HepG2 (cell line): ENCODE measurements around the gene ACOXL. TPM values are rescaled to one million over a fixed set of nuclear protein-coding genes. Genes with fewer than 3 reads are reported as not detected.

ENCODE experiments used
- CBX1 ChIP-seq: IDR thresholded peaks from one replicate; pipeline ENCODE4 v1.6.1; 2016; ENCODE audit warnings: antibody characterized with exemption, low read depth
- NAIF1 ChIP-seq: sonication (generic); formaldehyde crosslinking; IDR thresholded peaks from 2 replicates; pipeline ENCODE4 v1.5.0; 2020; ENCODE audit warnings: mild to moderate bottlenecking, missing genetic modification reagents, borderline replicate concordance
- PTBP1 ChIP-seq: fragments of 200-400 bp; formaldehyde crosslinking; IDR thresholded peaks from 2 replicates; pipeline ENCODE4 v1.6.1; 2018; ENCODE audit warnings: low read length, low read depth; ENCODE audit not compliant: poor library complexity, severe bottlenecking
- YEATS2 ChIP-seq: sonication (generic); formaldehyde crosslinking; IDR thresholded peaks from 2 replicates; pipeline ENCODE4 v1.4.0; 2020; ENCODE audit warnings: missing genetic modification reagents, borderline replicate concordance
- ZNF280B ChIP-seq: sonication (generic); formaldehyde crosslinking; IDR thresholded peaks from 2 replicates; pipeline ENCODE4 v1.5.0; 2020; ENCODE audit warnings: missing genetic modification reagents, mild to moderate bottlenecking, borderline replicate concordance
- ZNF558 ChIP-seq: sonication (generic); formaldehyde crosslinking; IDR thresholded peaks from 2 replicates; pipeline ENCODE4 v1.9.0; 2022; ENCODE audit warnings: mild to moderate bottlenecking, missing genetic modification reagents, borderline replicate concordance
- ZNF567 ChIP-seq: sonication (generic); formaldehyde crosslinking; IDR thresholded peaks from 2 replicates; pipeline ENCODE4 v1.8.1; 2023; ENCODE audit warnings: mild to moderate bottlenecking, missing genetic modification reagents, borderline replicate concordance
- ZNF747 ChIP-seq: sonication (generic); formaldehyde crosslinking; IDR thresholded peaks from 2 replicates; pipeline ENCODE4 v1.8.1; 2023; ENCODE audit warnings: missing genetic modification reagents, mild to moderate bottlenecking, borderline replicate concordance
- ZNF782 ChIP-seq: sonication (generic); formaldehyde crosslinking; IDR thresholded peaks from 2 replicates; pipeline ENCODE4 v1.4.0; 2020; ENCODE audit warnings: missing genetic modification reagents, mild to moderate bottlenecking, borderline replicate concordance
- ZNF784 ChIP-seq: sonication (generic); formaldehyde crosslinking; IDR thresholded peaks from 2 replicates; pipeline ENCODE4 v1.5.1; 2020; ENCODE audit warnings: missing genetic modification reagents, mild to moderate bottlenecking, borderline replicate concordance
- polyA plus RNA-seq, 8 experiments: library from polyadenylated mRNA; depleted of rRNA in 3 of 8; stranded (reverse) in 7 of 8; unstranded in 1 of 8; fragments of >200 nt; fragmentation: Illumina TruSeq in 4 of 8; extraction: Trizol in 4 of 8; gene quantifications; 2 replicates each; pipeline versions ENCODE4 v1.2.1 to v1.2.3, GENCODE V29; 2011 to 2016; ENCODE audit warnings: low read depth in 4 of 8, missing spikeins in 1 of 8, mixed read lengths in 1 of 8; ENCODE audit not compliant: insufficient read depth in 1 of 8
- total RNA-seq, 5 experiments: library from RNA; depleted of rRNA; stranded (reverse); fragments of >200 nt; fragmentation: Illumina TruSeq; extraction: Trizol; gene quantifications; 2 replicates each; pipeline ENCODE4 v1.2.3, GENCODE V29; 2016; ENCODE audit warnings: low read depth in 1 of 5
- TF ChIP-seq, protein P1 (sequence below): IDR thresholded peaks from 2 replicates; pipeline ENCODE4 v1.6.1; 2016; ENCODE audit warnings: low read depth, missing genetic modification reagents, missing compliant biosample characterization
- TF ChIP-seq, protein P2 (sequence below): sonication (generic); formaldehyde crosslinking; IDR thresholded peaks from 2 replicates; pipeline ENCODE4 v1.5.1; 2020; ENCODE audit warnings: missing genetic modification reagents, mild to moderate bottlenecking, borderline replicate concordance
- TF ChIP-seq, protein P3 (sequence below): sonication (generic); formaldehyde crosslinking; IDR thresholded peaks from 2 replicates; pipeline ENCODE4 v1.4.0; 2020; ENCODE audit warnings: missing genetic modification reagents
- TF ChIP-seq, protein P4 (sequence below): sonication (generic); formaldehyde crosslinking; IDR thresholded peaks from 2 replicates; pipeline ENCODE4 v1.4.0; 2020; ENCODE audit warnings: missing genetic modification reagents, mild to moderate bottlenecking, borderline replicate concordance

ACOXL gene
- total and polyA plus RNA-seq, 2 of the 13 experiments (the other 11 are each of a cell fraction or from before 2014, with no cell fraction given) = not detected

- TF ChIP-seq, protein P1, sequence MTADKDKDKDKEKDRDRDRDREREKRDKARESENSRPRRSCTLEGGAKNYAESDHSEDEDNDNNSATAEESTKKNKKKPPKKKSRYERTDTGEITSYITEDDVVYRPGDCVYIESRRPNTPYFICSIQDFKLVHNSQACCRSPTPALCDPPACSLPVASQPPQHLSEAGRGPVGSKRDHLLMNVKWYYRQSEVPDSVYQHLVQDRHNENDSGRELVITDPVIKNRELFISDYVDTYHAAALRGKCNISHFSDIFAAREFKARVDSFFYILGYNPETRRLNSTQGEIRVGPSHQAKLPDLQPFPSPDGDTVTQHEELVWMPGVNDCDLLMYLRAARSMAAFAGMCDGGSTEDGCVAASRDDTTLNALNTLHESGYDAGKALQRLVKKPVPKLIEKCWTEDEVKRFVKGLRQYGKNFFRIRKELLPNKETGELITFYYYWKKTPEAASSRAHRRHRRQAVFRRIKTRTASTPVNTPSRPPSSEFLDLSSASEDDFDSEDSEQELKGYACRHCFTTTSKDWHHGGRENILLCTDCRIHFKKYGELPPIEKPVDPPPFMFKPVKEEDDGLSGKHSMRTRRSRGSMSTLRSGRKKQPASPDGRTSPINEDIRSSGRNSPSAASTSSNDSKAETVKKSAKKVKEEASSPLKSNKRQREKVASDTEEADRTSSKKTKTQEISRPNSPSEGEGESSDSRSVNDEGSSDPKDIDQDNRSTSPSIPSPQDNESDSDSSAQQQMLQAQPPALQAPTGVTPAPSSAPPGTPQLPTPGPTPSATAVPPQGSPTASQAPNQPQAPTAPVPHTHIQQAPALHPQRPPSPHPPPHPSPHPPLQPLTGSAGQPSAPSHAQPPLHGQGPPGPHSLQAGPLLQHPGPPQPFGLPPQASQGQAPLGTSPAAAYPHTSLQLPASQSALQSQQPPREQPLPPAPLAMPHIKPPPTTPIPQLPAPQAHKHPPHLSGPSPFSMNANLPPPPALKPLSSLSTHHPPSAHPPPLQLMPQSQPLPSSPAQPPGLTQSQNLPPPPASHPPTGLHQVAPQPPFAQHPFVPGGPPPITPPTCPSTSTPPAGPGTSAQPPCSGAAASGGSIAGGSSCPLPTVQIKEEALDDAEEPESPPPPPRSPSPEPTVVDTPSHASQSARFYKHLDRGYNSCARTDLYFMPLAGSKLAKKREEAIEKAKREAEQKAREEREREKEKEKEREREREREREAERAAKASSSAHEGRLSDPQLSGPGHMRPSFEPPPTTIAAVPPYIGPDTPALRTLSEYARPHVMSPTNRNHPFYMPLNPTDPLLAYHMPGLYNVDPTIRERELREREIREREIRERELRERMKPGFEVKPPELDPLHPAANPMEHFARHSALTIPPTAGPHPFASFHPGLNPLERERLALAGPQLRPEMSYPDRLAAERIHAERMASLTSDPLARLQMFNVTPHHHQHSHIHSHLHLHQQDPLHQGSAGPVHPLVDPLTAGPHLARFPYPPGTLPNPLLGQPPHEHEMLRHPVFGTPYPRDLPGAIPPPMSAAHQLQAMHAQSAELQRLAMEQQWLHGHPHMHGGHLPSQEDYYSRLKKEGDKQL = peak; percentile 86
- TF ChIP-seq ZNF567 (peak; percentile 77), NAIF1 (CRISPR knock-in tag) (peak; percentile 86; the same call in 1 of the 2 replicates), ZNF782 (peak; percentile 70; the same call in 1 of the 2 replicates), ZNF280B (CRISPR knock-in tag) (peak; percentile 90; the same call in 1 of the 2 replicates), CBX1 (peak; percentile 84), ZNF558 (CRISPR knock-in tag) (peak; percentile 95; the same call in 1 of the 2 replicates), PTBP1 (peak; percentile 23), YEATS2 (CRISPR knock-in tag) (peak; percentile 81), ZNF747 (CRISPR knock-in tag) (peak; percentile 81; the same call in 1 of the 2 replicates), ZNF784 (peak; percentile 58; the same call in 1 of the 2 replicates)
- TF ChIP-seq, protein P2, sequence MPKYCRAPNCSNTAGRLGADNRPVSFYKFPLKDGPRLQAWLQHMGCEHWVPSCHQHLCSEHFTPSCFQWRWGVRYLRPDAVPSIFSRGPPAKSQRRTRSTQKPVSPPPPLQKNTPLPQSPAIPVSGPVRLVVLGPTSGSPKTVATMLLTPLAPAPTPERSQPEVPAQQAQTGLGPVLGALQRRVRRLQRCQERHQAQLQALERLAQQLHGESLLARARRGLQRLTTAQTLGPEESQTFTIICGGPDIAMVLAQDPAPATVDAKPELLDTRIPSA (CRISPR knock-in tag) = peak; percentile 37; the same call in 1 of the 2 replicates
- TF ChIP-seq, protein P3, sequence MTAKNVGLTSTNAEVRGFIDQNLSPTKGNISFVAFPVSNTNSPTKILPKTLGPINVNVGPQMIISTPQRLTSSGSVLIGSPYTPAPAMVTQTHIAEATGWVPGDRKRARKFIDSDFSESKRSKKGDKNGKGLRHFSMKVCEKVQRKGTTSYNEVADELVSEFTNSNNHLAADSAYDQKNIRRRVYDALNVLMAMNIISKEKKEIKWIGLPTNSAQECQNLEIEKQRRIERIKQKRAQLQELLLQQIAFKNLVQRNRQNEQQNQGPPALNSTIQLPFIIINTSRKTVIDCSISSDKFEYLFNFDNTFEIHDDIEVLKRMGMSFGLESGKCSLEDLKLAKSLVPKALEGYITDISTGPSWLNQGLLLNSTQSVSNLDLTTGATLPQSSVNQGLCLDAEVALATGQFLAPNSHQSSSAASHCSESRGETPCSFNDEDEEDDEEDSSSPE = peak; percentile 94
- TF ChIP-seq, protein P4, sequence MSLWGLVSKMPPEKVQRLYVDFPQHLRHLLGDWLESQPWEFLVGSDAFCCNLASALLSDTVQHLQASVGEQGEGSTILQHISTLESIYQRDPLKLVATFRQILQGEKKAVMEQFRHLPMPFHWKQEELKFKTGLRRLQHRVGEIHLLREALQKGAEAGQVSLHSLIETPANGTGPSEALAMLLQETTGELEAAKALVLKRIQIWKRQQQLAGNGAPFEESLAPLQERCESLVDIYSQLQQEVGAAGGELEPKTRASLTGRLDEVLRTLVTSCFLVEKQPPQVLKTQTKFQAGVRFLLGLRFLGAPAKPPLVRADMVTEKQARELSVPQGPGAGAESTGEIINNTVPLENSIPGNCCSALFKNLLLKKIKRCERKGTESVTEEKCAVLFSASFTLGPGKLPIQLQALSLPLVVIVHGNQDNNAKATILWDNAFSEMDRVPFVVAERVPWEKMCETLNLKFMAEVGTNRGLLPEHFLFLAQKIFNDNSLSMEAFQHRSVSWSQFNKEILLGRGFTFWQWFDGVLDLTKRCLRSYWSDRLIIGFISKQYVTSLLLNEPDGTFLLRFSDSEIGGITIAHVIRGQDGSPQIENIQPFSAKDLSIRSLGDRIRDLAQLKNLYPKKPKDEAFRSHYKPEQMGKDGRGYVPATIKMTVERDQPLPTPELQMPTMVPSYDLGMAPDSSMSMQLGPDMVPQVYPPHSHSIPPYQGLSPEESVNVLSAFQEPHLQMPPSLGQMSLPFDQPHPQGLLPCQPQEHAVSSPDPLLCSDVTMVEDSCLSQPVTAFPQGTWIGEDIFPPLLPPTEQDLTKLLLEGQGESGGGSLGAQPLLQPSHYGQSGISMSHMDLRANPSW (CRISPR knock-in tag) = peak; percentile 71; the same call in 1 of the 2 replicates
These were observed 388.1 kb downstream of the ACOXL start, which contains the start of gene BCL2L11 (continued) for GRCh38 chr2:111120253-111121027.
